Measurements from ENCODE around the gene INHBA.

Gene INHBA

DNA sequence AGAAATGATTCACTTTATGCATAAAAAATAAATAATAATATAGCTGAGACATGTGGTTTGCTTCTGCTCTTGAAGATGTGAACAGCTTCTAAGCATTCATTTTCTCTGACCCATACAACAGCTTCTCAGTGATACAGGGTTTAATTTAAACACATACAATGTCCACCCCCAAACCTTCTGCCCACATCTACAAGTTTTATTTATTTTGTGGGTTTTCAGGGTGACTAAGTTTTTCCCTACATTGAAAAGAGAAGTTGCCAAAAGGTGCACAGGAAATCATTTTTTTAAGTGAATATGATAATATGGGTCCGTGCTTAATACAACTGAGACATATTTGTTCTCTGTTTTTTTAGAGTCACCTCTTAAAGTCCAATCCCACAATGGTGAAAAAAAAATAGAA, 17.2 kb downstream of the INHBA start:
- DNase-seq, result no peak

GRCh38 chr7:41682422-41682821, 20.5 kb downstream of the INHBA start:
- DNase-seq, result no peak

DNA sequence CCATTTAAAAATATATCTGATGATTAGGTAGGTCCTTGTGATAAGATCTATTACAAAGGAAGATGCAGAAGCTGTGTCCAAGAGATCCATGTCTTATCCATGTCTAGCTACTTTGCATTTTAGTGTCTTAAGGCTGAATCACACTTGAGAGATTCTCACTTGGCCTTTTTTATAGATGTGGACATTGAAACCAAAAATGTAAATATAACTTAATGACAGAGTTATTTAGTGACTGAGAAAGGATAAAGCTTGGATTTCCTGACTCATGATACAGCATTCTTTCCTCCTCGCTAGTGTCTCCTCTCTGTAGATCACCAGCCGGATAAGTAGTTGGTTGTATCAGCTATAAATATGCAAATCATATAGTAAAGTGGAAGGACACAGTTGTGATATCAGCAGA, 23.3 kb downstream of the INHBA start:
- DNase-seq, result no peak

GRCh38 chr7:41674505-41675023, 28.3 kb downstream of the INHBA start:
- DNase-seq, result no peak

DNA sequence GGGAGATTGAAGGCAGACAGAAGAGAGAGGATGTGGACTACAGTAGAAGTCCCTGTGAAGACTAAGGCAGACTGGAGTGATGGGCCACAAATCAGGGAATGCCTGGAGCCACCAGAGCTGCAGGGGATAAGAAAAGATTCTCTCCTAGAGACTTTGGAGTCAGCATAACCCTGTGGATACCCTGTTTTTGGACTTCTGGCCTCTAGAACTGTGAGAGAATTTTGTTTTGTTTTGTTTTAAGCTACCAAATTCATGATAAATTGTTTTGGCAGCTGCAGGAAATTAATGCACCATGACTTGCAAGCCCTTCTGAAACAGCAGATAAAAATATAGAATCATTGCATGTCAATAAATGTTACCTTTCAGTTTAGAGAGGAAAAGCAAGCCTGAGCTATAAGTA, 41.3 kb downstream of the INHBA start:
- DNase-seq, result no peak

DNA sequence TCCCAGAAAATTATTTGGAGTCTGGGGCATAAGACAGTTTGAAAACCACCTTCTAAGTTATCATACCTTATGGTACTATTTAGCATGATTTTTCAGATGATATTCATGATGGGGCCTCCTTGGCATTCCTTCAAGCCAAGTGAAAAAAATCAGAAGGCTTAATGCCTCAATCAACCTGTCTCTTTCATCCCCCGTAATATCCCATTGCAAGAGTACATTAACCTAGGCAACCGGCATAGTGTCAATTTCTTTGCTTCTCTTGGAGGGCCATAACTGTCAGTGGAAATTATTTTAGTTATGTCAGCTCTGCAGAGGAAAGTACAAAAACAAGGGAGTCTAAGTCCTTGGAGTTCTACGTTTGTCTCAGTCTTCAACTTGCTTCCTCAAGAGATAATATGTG, 43.4 kb downstream of the INHBA start:
- DNase-seq, result no peak

- no peak for DNase-seq
Observed at GRCh38 chr7:41656366-41656765, 46.5 kb downstream of the INHBA start.

GRCh38 chr7:41655426-41655825, 47.5 kb downstream of the INHBA start:
- DNase-seq, result no peak

DNA sequence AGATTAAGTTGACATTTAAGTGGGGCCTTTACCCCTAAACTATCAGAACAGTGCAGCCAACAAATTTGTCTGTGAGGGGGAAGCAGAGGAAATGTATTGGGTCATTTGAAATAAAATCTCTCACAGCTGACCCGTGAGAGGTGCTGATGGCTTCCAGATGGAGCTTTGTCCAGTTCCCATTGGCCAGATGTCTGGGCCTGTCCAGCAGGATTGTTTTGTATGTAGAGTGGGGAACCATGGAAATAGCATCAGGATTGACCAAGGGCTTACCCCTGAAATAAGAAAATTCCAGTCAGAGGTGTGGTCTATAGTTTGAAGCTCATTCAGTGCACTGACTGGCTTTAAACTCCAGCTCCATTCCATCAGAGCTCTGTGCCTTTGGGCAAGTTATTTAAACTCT, 50.6 kb downstream of the INHBA start:
- no peak for DNase-seq

- DNase-seq, result no peak
Observed at GRCh38 chr7:41648501-41648900, 54.4 kb downstream of the INHBA start.

DNA sequence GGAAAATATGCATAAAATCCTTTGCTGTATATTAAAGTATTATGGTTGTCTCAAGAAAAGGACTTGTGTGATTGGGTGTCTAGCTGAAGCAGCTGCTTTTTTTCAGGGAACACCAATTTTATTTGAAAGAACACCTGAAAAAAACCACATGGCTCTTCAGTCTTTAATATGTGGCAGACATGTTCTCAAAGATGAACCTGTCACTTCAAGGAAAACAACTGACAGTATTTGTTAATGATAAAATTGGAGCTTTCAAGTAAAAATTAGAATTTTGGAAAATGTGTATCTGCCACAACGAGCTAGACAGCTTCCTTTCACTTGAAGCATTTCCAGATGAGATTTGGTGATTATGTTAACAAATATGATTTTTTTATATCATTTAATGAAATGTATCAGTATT, 59.3 kb downstream of the INHBA start:
- no peak for DNase-seq

- DNase-seq, result no peak
Observed at GRCh38 chr7:41641665-41642014, 61.2 kb downstream of the INHBA start.

GRCh38 chr7:41641011-41641664, 61.8 kb downstream of the INHBA start:
- no peak for DNase-seq

- DNase-seq, result no peak
Observed at GRCh38 chr7:41640487-41640886, 62.4 kb downstream of the INHBA start.

- no peak for DNase-seq
Observed at GRCh38 chr7:41637049-41637448, 65.8 kb downstream of the INHBA start.
